NCI-H774 (cell line): ENCODE results near the gene BID.
A peak's percentile ranks its signal among the peaks of the same experiment; 100 is the strongest.

Source experiments
- DNase-seq: peaks from one replicate; lab custom pipeline; 2025; lab: John Stamatoyannopoulos, UW

Gene BID

GRCh38 chr22:17803609-17804270 lies 29.5 kb upstream of the BID start:
- DNase-seq, result no peak

- no peak for DNase-seq
Observed at GRCh38 chr22:17802822-17803221, 28.6 kb upstream of the BID start.

DNA sequence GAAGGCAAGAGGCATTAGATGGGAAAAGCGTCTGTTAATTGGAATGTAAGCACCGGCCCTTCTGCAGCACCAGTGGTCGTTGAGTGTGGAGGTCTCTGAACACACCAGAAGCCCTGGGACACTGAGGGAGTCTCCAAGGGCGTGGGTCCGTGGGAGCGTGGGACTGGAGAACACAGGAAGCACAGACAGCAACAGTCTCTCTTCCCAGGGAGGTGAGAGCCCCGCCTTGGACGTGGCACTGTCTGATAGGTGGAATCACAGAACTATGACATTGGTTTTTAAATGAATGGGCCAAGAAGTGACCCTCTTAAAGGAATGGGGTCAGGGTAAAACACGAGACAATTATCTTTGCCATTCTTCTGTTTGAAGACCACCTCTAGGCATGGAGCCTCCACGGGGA lies 28.1 kb upstream of the BID start:
- DNase-seq, result no peak

GRCh38 chr22:17797721-17798559 lies 23.7 kb upstream of the BID start:
- DNase-seq, result no peak

GRCh38 chr22:17796695-17797094 lies 22.4 kb upstream of the BID start:
- DNase-seq, result no peak

GRCh38 chr22:17795661-17796548 lies 21.6 kb upstream of the BID start:
- no peak for DNase-seq

GRCh38 chr22:17794726-17795542 lies 20.7 kb upstream of the BID start:
- no peak for DNase-seq

DNA sequence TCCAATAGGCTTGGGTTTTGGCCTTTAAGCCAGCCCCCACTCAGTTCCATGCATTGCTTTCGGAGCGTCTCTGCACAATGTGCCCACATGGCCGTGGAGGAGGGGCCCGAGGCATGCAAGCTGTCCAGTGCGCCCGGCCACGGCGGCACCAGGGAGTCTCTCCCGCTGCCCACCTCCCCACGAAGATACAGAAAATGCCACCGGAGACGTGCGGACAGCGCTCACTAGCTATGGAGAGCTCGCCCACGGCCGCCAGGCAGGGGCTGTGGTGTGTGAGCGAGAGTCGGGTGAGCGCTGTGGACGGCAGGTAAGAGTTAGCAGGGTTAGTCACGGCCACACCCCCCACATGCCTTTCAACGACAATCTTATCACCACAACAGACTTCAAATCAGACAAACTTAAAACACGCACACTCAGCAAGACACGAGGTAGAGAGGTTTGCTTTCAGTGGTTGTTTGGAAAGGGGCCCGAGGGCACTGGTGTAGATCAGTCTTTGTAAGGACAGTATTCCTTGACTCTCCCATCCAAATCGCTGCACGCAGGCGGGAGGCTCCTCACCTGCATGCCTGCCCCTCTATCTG lies 18.7 kb upstream of the BID start:
- no peak for DNase-seq

DNA sequence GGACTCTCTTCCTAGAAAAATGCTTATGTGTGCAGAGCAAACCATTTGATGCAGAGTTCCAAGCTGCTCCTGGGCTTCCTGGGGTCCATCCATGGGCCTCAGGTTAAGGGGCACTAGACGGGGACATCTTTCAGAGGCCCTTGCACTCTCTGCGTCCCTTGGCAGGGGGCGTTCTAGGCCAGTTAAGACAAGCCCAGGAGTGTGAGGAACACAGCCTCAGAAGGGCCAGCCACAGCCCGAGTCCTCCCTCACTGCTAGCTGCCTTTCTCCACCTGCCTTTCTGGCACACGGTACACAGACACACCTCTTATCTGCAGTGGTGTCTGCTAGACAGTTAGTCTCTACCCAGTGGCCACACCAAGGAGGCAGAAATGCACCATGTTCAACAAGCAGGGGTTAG lies 18.0 kb upstream of the BID start:
- DNase-seq, result no peak

DNA sequence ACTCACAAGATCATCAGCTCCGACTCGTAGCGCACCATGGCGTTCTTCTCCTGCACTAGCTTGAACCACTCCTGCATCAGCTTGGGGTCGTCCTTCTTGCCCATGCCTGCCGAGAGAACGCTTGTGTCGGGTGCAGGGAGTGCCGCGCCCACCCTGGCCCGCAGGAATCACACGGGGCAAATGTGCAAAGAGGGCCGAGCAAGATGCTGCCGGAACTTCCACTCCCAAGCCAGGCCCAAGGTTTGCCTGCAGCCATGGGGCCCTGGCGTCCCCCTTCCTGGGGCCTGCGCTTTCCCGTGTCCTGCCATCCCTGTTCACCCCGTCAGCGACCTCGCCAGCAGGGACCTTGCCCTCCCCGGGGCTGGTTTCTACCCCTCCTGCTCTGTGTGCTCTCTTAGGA lies 16.9 kb upstream of the BID start:
- no peak for DNase-seq

DNA sequence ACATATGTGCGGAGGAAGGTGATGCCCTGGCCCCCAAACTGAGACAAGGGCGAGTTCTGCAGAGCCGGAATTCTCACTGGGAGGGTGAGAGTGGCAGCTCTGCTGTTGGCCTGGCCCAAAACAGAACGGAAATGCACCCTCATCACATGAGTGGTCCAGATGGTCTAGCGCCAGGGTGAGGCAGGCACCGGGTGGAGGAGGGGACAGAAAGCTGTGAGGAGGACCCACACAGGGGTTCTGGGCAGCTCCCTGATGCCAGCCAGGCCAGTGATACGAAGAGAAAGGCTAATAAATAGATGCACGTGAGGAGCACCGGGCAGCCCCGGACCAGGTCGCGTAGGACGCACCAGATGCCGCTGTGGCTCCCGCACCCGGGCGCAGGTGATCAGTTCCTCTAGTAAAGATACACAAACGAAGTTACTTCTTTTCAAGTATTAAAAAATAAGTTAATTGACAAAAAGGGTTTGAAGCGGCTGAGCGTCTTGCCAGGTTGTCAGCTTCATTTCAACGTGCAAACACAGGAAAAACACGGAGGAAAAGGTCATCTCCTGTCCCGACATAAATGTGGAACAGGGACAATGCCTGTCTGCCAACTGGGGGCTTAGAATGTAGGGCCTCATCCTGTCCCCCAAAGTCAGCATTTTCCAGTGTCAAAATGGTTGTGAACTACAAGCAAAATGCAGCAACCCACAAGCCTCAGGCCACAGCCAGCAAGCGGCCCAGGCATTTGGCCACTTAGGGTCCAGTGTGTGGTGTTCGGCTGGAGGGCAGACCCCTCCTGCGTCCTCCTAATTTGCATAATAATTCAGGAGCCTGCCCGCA lies 15.3 kb upstream of the BID start:
- no peak for DNase-seq

- DNase-seq, result no peak
Observed at GRCh38 chr22:17788528-17789378, 14.5 kb upstream of the BID start.

- DNase-seq, result no peak
Observed at GRCh38 chr22:17787716-17788330, 13.6 kb upstream of the BID start.

- no peak for DNase-seq
Observed at GRCh38 chr22:17787241-17787640, 13.0 kb upstream of the BID start.

DNA sequence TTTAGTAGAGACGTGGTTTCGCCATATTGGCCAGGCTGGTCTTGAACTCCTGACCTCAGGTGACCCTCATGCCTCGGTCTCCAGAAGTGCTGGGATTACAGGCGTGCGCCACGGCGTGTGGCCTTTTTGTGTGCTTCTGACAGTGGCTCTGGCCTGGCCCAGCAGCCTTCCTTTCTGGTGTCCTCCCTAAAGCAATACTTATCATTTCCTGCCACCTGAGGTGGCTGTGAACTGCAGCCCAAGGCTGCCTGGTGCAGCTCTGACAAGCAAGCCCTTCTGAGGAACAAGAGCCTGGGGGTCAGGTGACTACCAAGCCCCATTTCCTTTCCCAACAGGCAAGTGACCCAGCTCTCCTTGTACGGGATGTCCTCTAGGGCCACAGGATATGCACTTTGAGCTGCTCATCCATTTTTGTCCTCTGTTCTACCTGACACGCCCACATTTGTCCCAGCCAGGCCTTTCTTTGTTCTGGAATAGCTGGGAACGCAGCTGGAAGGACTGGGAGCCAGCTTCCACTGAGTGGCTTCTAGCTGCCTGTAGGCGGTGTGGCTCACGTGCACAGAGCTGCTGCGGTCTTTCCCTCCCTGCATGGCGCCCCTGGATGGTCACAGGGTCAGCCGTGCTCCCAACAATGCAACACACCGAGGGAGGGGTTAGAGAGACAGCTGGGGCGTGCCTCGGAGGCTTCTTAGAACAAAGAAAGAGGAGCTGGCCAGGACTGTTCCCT lies 12.3 kb upstream of the BID start:
- peak; percentile 73 for DNase-seq

GRCh38 chr22:17785185-17786184 lies 11.2 kb upstream of the BID start:
- no peak for DNase-seq

GRCh38 chr22:17784776-17785175 lies 10.5 kb upstream of the BID start:
- DNase-seq, result no peak
